K562 (cell line): Measurements from ENCODE around the gene KLHL35. TPM values are rescaled to one million over a fixed set of nuclear protein-coding genes. Genes with fewer than 3 reads are reported as not detected.

Experiments
- ATF4 ChIP-seq: fragments of 450-650 bp; formaldehyde crosslinking; IDR thresholded peaks from 2 replicates; pipeline ENCODE4 v1.4.0; 2022; ENCODE audit warnings: mild to moderate bottlenecking, moderate library complexity
- CTCF ChIP-seq, 3 experiments: IDR thresholded peaks in 2 of 3; conservative IDR thresholded peaks in 1 of 3; 2 replicates each; pipeline ENCODE4 v1.5.1; 2011 to 2012; ENCODE audit warnings: low read length in 3 of 3, mild to moderate bottlenecking in 3 of 3, control low read depth in 2 of 3, improper control_type of control experiment in 1 of 3, inconsistent platforms in 1 of 3, low read depth in 1 of 3, mixed read lengths in 1 of 3, moderate library complexity in 1 of 3; ENCODE audit not compliant: insufficient read depth in 2 of 3
- CTCFL ChIP-seq: IDR thresholded peaks from 2 replicates; pipeline ENCODE4 v1.6.1; 2011; ENCODE audit warnings: borderline replicate concordance, low read depth, mild to moderate bottlenecking, moderate library complexity, low read length; ENCODE audit not compliant: insufficient read depth, poor library complexity, severe bottlenecking
- EP300 ChIP-seq: IDR thresholded peaks from 2 replicates; pipeline ENCODE4 v1.6.1; 2012; ENCODE audit warnings: low read length, improper control_type of control experiment
- ESRRA ChIP-seq: fragments of 450-650 bp; IDR thresholded peaks from 2 replicates; pipeline ENCODE4 v1.6.1; 2014; ENCODE audit warnings: low read depth, mild to moderate bottlenecking, moderate library complexity, borderline replicate concordance
- MYC ChIP-seq, 2 experiments: fragments of 250-450 bp in 1 of 2; sonication (Bioruptor Pico) in 1 of 2; IDR thresholded peaks; 2 replicates each; pipeline versions ENCODE4 v1.5.1 to v1.6.1; 2012 to 2021; ENCODE audit warnings: low read depth in 2 of 2, borderline replicate concordance in 1 of 2, improper control_type of control experiment in 1 of 2, low read length in 1 of 2, mild to moderate bottlenecking in 1 of 2, moderate library complexity in 1 of 2
- RCOR1 ChIP-seq, 2 experiments: IDR thresholded peaks; 2 replicates each; pipeline ENCODE4 v1.6.1; 2012; ENCODE audit warnings: low read depth in 2 of 2, low read length in 2 of 2, borderline replicate concordance in 1 of 2, improper control_type of control experiment in 1 of 2
- THAP12 ChIP-seq: fragments of 250-450 bp; sonication (Bioruptor Pico); IDR thresholded peaks from 2 replicates; pipeline ENCODE4 v1.9.0; 2021; ENCODE audit warnings: mild to moderate bottlenecking, inconsistent platforms
- ZKSCAN1 ChIP-seq: fragments of 150-350 bp; IDR thresholded peaks from 2 replicates; pipeline ENCODE4 v1.6.1; 2016; ENCODE audit warnings: low read depth, low read length
- polyA plus RNA-seq, 8 experiments: library from polyadenylated mRNA; depleted of rRNA in 4 of 8; stranded (reverse) in 5 of 8; unstranded in 3 of 8; fragments of >200 nt; fragmentation: Nextera tagmentation in 2 of 8; fragmentation: Illumina TruSeq in 1 of 8; extraction: Ambion mirVana in 2 of 8; extraction: Trizol in 1 of 8; gene quantifications; 2 replicates each; pipeline versions ENCODE4 v1.2.1 to v1.2.3, GENCODE V29; 2011 to 2014; ENCODE audit warnings: inconsistent platforms in 1 of 8, missing spikeins in 1 of 8
- total RNA-seq, 7 experiments: library from RNA; depleted of rRNA in 6 of 7; stranded (reverse); fragments of >200 nt in 6 of 7; fragmentation: Illumina TruSeq in 2 of 7; extraction: Trizol in 2 of 7; gene quantifications; 2 replicates each; pipeline versions ENCODE4 v1.2.1 to v1.2.3, GENCODE V29; 2011 to 2021; ENCODE audit warnings: low replicate concordance in 1 of 7

The KLHL35 gene
- total and polyA plus RNA-seq, 9 of the 15 experiments (the other 6 are each of a cell fraction or from before 2014, with no cell fraction given) = not detected

- no peak for TF ChIP-seq ATF4
- TF ChIP-seq CTCFL = peak; percentile 87
- no peak for TF ChIP-seq ZKSCAN1
- TF ChIP-seq CTCF (IDR thresholded peaks at IDR 0.05 in 2 of 3, conservative IDR thresholded peaks at IDR 0.05 in 1 of 3; ENCODE audit: insufficient read depth in 2 of 3, low read depth in 1 of 3, low read length in 3 of 3) = peak; percentile 66 to 91 (median 73)
- 0 out of 2 replicates have a peak, but pooled peaks have one; percentile 11 for TF ChIP-seq EP300
- 0 out of 2 replicates have a peak, but pooled peaks have one; percentile 17 for TF ChIP-seq ESRRA
- peak in 1 of 2 experiments; percentile 76; a peak in 1 of 4 replicates for TF ChIP-seq RCOR1 (IDR thresholded peaks at IDR 0.05; ENCODE audit: borderline replicate concordance in 1 of 2, low read depth in 2 of 2, low read length in 2 of 2)
- TF ChIP-seq MYC (IDR thresholded peaks at IDR 0.05; ENCODE audit: low read depth, low read length) = peak; percentile 24; the same call in 1 of the 2 replicates
- TF ChIP-seq MYC (CRISPR knock-in tag; IDR thresholded peaks at IDR 0.05; ENCODE audit: borderline replicate concordance, low read depth) = no peak
- no peak for TF ChIP-seq THAP12
Observed at GRCh38 chr11:75376175-75376574, 56.8 kb downstream of the KLHL35 start (continued).
